Panc1 (cell line): ENCODE measurements around the gene DDX19B.

Experiments used
- POLR2AphosphoS5 ChIP-seq: IDR thresholded peaks from 2 replicates; pipeline ENCODE4 v1.6.1; 2012; ENCODE audit warnings: mild to moderate bottlenecking, low read depth, low read length, moderate library complexity
- TF ChIP-seq, protein P1 (sequence below): fragments of 450-650 bp; IDR thresholded peaks from 2 replicates; pipeline ENCODE4 v1.5.1; 2017; ENCODE audit warnings: mild to moderate bottlenecking

DNA sequence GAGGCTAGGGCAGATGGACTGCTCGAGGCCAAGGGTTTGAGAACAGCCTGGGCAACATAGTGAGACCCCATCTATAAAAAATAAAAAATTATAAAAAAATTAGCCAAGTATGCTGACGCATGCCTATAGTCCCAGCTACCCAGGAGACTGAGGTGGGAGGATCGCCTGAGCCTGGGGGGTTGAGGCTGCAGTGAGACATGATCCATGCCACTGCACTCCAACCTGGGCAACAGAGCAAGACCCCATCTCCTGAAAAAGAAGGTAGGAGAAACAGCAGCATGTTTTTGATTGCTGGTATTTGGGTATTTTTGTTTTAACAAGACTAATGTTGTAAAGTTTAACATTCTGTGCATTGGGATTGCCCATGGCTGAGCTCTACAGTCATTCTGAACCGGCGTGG lies 38.8 kb downstream of the DDX19B start:
- no peak for TF ChIP-seq POLR2AphosphoS5
- TF ChIP-seq, protein P1, sequence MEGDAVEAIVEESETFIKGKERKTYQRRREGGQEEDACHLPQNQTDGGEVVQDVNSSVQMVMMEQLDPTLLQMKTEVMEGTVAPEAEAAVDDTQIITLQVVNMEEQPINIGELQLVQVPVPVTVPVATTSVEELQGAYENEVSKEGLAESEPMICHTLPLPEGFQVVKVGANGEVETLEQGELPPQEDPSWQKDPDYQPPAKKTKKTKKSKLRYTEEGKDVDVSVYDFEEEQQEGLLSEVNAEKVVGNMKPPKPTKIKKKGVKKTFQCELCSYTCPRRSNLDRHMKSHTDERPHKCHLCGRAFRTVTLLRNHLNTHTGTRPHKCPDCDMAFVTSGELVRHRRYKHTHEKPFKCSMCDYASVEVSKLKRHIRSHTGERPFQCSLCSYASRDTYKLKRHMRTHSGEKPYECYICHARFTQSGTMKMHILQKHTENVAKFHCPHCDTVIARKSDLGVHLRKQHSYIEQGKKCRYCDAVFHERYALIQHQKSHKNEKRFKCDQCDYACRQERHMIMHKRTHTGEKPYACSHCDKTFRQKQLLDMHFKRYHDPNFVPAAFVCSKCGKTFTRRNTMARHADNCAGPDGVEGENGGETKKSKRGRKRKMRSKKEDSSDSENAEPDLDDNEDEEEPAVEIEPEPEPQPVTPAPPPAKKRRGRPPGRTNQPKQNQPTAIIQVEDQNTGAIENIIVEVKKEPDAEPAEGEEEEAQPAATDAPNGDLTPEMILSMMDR = no peak
